Lower leg skin (tissue), 4 donors: ENCODE results near the gene LAMTOR1. TPM values are rescaled to one million over a fixed set of nuclear protein-coding genes. Genes with fewer than 3 reads are reported as not detected.

Source experiments
- DNase-seq, 2 donors: peaks; one replicate each; pipeline ENCODE4 v3.0.0-alpha.2; 2019; ENCODE audit warnings: low spot score in 2 of 2
- H3K4me3 ChIP-seq: fragments of 200-600 bp; sonication (generic); 2 replicates; pipeline ENCODE4 v1.5.1; 2017; ENCODE audit warnings: mild to moderate bottlenecking, low read depth; ENCODE audit not compliant: poor library complexity, severe bottlenecking
- POLR2A ChIP-seq, 2 donors: fragments of 450-650 bp; IDR thresholded peaks; one replicate each; pipeline ENCODE4 v1.6.1; 2016 to 2017; ENCODE audit warnings: antibody characterized with exemption in 2 of 2, mild to moderate bottlenecking in 1 of 2, moderate library complexity in 1 of 2
- WGBS, 2 donors: methylation state at CpG; one replicate each; pipeline ENCODE4 v1.1.5; 2018; 5-methylcytosine and 5-hydroxymethylcytosine counted together
- intact Hi-C: fragments of 100-400 bp; cut with DNase I; formaldehyde crosslinking; loops from one replicate; pipeline ENCODE4 v1.15.0; 2023; ENCODE audit warnings: low total_unique reads
- total RNA-seq, 4 donors: library from RNA; depleted of rRNA; stranded (reverse); fragments of >200 nt; gene quantifications; one replicate each; pipeline ENCODE4 v1.1.0, GENCODE V29; 2016
- TF ChIP-seq, protein P1 (sequence below), 3 donors: fragments of 450-650 bp; IDR thresholded peaks; one replicate each; pipeline ENCODE4 v1.5.1; 2016; ENCODE audit warnings: antibody characterized with exemption in 3 of 3, mild to moderate bottlenecking in 3 of 3, moderate library complexity in 2 of 3

LAMTOR1 gene
- total RNA-seq, 4 donors from 2014 or later = 83.6 to 112 (median 99.9) TPM

DNA sequence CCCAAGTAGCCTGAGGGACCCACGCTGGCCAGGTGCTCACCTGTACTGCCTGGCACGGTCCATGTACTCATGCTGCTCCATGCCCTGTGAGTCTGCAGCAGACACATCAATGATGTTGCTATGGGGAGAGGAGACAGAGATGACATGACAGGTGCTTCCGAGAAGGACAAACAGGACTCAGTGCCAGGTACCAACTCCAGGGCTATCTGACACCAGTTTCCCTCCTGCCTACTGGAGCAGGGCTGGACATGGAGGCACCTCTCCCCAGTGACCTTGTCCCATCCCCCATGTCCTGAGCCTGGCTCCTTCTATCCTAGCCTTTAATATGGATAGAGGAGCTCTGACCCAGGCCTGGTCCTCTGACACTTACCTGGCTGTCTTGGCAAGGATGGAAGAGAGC is 4.4 kb downstream of the LAMTOR1 start:
- WGBS, 2 donors = 94 to 96% methylated on average over 3 of the region's 3 CpGs
- TF ChIP-seq, protein P1, sequence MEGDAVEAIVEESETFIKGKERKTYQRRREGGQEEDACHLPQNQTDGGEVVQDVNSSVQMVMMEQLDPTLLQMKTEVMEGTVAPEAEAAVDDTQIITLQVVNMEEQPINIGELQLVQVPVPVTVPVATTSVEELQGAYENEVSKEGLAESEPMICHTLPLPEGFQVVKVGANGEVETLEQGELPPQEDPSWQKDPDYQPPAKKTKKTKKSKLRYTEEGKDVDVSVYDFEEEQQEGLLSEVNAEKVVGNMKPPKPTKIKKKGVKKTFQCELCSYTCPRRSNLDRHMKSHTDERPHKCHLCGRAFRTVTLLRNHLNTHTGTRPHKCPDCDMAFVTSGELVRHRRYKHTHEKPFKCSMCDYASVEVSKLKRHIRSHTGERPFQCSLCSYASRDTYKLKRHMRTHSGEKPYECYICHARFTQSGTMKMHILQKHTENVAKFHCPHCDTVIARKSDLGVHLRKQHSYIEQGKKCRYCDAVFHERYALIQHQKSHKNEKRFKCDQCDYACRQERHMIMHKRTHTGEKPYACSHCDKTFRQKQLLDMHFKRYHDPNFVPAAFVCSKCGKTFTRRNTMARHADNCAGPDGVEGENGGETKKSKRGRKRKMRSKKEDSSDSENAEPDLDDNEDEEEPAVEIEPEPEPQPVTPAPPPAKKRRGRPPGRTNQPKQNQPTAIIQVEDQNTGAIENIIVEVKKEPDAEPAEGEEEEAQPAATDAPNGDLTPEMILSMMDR (IDR thresholded peaks at IDR 0.05) = no peak
- no peak for TF ChIP-seq POLR2A (IDR thresholded peaks at IDR 0.05)
- no peak overlapping the region for H3K4me3 ChIP-seq
- intact Hi-C loops = no loop called here
- DNase-seq = no peak

DNA sequence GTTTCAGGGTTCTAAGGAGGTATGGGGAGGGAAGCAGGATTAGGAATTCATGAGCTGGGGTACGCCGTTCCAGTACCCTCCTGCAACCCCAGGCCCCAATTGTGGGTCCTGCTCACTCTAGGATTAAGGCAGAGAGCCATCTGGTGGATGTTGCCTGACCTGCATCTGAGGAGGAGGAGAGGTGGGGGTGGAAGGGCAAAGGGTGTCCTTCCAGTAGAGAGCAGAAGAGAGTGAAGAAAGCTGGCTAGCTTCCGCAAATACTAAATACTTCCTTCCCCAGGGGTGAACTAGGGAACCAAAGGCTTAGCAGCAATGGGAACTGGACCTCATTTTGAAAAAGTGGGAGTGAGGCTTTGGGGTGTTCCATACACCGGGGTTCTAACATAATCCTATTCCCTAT is 11.8 kb downstream of the LAMTOR1 start:
- peak in 1 of 2 donors; percentile 71 for DNase-seq
- no peak overlapping the region for H3K4me3 ChIP-seq
- 30 to 32% methylated on average over 4 of the region's 4 CpGs for WGBS, 2 donors
- intact Hi-C loops = loop anchor here (5.0 kb wide), 1 partner anchor 64 kb away; no protein-coding TSS in a partner anchor
- no peak for TF ChIP-seq POLR2A (IDR thresholded peaks at IDR 0.05)
- TF ChIP-seq, protein P1 (IDR thresholded peaks at IDR 0.05) = peak in 1 of 3 donors; percentile 79

DNA sequence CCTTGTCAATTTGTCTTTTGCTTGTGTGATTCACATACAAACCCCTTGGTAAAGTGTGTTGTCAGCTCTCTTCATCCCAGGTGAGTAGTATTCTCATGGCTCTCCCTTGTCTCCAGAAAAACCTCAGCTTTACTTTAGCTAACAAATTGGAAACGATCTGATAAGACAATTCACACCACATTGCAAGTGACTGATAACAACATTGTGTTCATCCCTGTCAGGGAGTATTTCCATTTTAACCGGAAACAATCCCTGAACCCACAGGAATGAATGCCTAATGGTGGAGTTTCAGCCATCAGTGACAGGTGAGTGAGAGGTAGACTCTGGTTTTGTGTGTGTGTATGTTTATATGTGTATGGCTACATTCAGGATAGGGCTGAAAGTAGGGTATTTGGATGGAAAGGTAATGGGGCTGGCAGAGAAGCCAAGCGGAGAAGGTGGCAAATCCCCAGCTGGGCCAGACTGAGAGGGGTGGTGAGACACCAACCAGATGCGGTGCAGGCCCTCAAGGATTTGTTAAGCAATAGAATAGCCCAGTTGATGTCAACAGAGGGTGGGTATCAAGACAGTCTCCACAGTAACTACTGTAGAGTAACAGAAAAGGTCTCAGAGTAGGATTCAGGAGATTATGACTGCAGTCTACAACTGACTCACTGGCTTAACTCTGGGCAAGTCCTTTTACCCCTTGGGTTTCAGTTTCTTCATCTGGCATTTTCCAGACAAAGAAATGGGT is 14.9 kb downstream of the LAMTOR1 start:
- no peak for TF ChIP-seq POLR2A (IDR thresholded peaks at IDR 0.05)
- TF ChIP-seq, protein P1 (IDR thresholded peaks at IDR 0.05) = no peak
- no peak for DNase-seq
- WGBS, 2 donors = 78% methylated on average over 4 of the region's 4 CpGs
- intact Hi-C loops = no loop called here
- H3K4me3 ChIP-seq = no peak overlapping the region

DNA sequence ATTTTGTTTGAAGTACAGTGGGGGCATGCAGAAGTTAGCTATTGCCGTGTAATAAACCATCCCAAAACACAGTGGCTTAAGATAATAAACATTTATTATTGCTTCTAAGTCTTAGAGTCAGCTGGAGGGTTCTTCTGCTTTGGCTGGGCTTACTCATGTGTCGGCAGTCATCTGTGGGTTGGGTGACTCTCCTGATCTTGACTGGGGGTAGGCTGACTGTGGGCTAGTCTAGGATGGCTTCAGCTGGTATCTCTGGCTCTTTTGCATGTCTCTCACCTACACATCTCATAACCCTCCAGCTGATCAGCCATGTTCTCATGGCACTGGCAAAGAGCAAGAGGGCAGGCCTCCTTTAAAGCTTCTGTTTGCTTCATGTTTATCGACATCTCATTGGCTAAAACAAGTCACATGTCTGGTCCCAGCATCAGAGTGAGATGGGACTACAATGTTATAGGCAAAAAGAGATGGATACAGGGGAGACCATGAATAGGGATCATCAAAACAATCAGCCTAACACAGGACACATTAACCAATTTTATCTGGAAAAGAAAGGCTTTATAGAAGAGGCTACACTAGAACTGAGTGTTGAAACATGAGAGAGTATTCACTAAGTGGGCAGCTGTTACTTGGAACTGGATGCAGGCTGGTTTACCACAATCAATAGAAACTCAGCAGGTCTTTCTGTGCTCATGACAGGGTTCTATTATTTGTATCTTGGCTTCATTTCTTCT is 17.3 kb downstream of the LAMTOR1 start:
- TF ChIP-seq, protein P1 (IDR thresholded peaks at IDR 0.05) = no peak
- no peak for TF ChIP-seq POLR2A (IDR thresholded peaks at IDR 0.05)
- WGBS, 2 donors = 87% methylated on average over 3 of the region's 3 CpGs
- no peak overlapping the region for H3K4me3 ChIP-seq
- intact Hi-C loops = no loop called here
- no peak for DNase-seq

GRCh38 chr11:72084965-72085364 is 18.1 kb downstream of the LAMTOR1 start:
- TF ChIP-seq, protein P1 (IDR thresholded peaks at IDR 0.05) = no peak
- no peak for TF ChIP-seq POLR2A (IDR thresholded peaks at IDR 0.05)
- DNase-seq = no peak
- H3K4me3 ChIP-seq = no peak overlapping the region
- 64 to 73% methylated on average over 1 of the region's 1 CpG for WGBS, 2 donors
- intact Hi-C loops = loop anchor here (5.0 kb wide), 1 partner anchor 43 kb away; no protein-coding TSS in a partner anchor
